A549 (cell line): ENCODE results near the gene ADK. TPM values are rescaled to one million over a fixed set of nuclear protein-coding genes. Genes with fewer than 3 reads are reported as not detected.

ENCODE experiments used
- ATAC-seq, 2 experiments: fragments of 200-7000 bp in 1 of 2; fragments of >200 bp in 1 of 2; cut with Nextera tagmentation in 1 of 2; cut with Tn5 transposase in 1 of 2; 3 replicates each; pipeline versions ENCODE4 v1.8.0 to v1.9.1; 2018 to 2020; ENCODE audit warnings: mild to moderate bottlenecking in 1 of 2, moderate library complexity in 1 of 2
- CTCF ChIA-PET: fragments of 300-600 bp; sonication (Branson Sonifier 250); formaldehyde crosslinking; extraction: SDS; loops from one replicate; lab custom pipeline; 2021; ENCODE audit warnings: antibody characterized with exemption, inconsistent platforms; lab: Yijun Ruan, JAX
- POLR2A ChIA-PET: fragments of 350-600 bp; formaldehyde crosslinking; extraction: SDS; loops from one replicate; lab custom pipeline; 2021; ENCODE audit warnings: antibody characterized with exemption, inconsistent platforms; lab: Yijun Ruan, JAX
- DNase-seq, 2 experiments: peaks; one replicate each; pipeline versions ENCODE4 v3.0.0 to v3.0.0-alpha.2; 2011 to 2016; ENCODE audit warnings: low read depth in 1 of 2, low spot score in 1 of 2
- FAIRE-seq: peaks from 2 replicates; lab custom pipeline; 2011; peaks lifted over from hg19 to GRCh38; lab: Jason Lieb, UNC
- H3K27ac ChIP-seq, 2 experiments: fragments of >200 bp; sonication (Bioruptor Twin); formaldehyde crosslinking; 3 replicates each; pipeline ENCODE4 v1.5.1; 2016 to 2017
- H3K4me1 ChIP-seq: fragments of >200 bp; sonication (Bioruptor Twin); formaldehyde crosslinking; 3 replicates; pipeline ENCODE4 v1.6.1; 2016
- H3K4me2 ChIP-seq: fragments of >200 bp; sonication (Bioruptor Twin); formaldehyde crosslinking; 3 replicates; pipeline ENCODE4 v1.6.1; 2016
- H3K4me3 ChIP-seq: fragments of >200 bp; sonication (Bioruptor Twin); formaldehyde crosslinking; 3 replicates; pipeline ENCODE4 v1.5.1; 2016
- H3K9me3 ChIP-seq: fragments of >200 bp; sonication (Bioruptor Twin); formaldehyde crosslinking; 3 replicates; pipeline ENCODE4 v1.6.1; 2016
- ATOH8 ChIP-seq: fragments of 250-450 bp; sonication (Bioruptor Pico); IDR thresholded peaks from 2 replicates; pipeline ENCODE4 v1.5.0; 2020; ENCODE audit warnings: low read depth, mild to moderate bottlenecking, moderate library complexity
- CBX2 ChIP-seq: fragments of 200-600 bp; sonication (generic); IDR thresholded peaks from 2 replicates; pipeline ENCODE4 v1.6.1; 2016; ENCODE audit warnings: low read depth, mild to moderate bottlenecking, borderline replicate concordance
- CHD2 ChIP-seq: fragments of 150-350 bp; IDR thresholded peaks from 2 replicates; pipeline ENCODE4 v1.6.1; 2014; ENCODE audit warnings: low read length; ENCODE audit not compliant: partially characterized antibody
- EHMT2 ChIP-seq: fragments of 200-600 bp; sonication (generic); IDR thresholded peaks from 2 replicates; pipeline ENCODE4 v1.6.1; 2016; ENCODE audit warnings: antibody characterized with exemption, low read depth, mild to moderate bottlenecking, moderate library complexity
- ESRRA ChIP-seq: fragments of 150-350 bp; IDR thresholded peaks from 2 replicates; pipeline ENCODE4 v1.6.1; 2014; ENCODE audit warnings: mild to moderate bottlenecking, low read length, borderline replicate concordance
- FOSB ChIP-seq: fragments of 250-450 bp; sonication (Bioruptor Pico); IDR thresholded peaks from 2 replicates; pipeline ENCODE4 v1.5.0; 2020; ENCODE audit warnings: mild to moderate bottlenecking, moderate library complexity
- FOSL2 ChIP-seq, 2 experiments: fragments of 450-650 bp in 1 of 2; fragments of >200 bp in 1 of 2; sonication (Bioruptor Twin) in 1 of 2; formaldehyde crosslinking; IDR thresholded peaks; 2 replicates each; pipeline versions ENCODE4 v1.5.0 to v1.6.1; 2016 to 2020; ENCODE audit warnings: mild to moderate bottlenecking in 1 of 2, moderate library complexity in 1 of 2
- HDAC2 ChIP-seq: fragments of 200-600 bp; sonication (generic); IDR thresholded peaks from 2 replicates; pipeline ENCODE4 v1.6.1; 2016
- HEYL ChIP-seq: fragments of 250-450 bp; sonication (Bioruptor Pico); IDR thresholded peaks from 2 replicates; pipeline ENCODE4 v1.8.0; 2021; ENCODE audit warnings: mild to moderate bottlenecking, moderate library complexity
- HMGXB4 ChIP-seq: fragments of 250-450 bp; sonication (Bioruptor Pico); IDR thresholded peaks from 2 replicates; pipeline ENCODE4 v1.5.0; 2021; ENCODE audit warnings: mild to moderate bottlenecking, moderate library complexity, borderline replicate concordance
- HOXA7 ChIP-seq: fragments of 250-450 bp; sonication (Bioruptor Pico); IDR thresholded peaks from 2 replicates; pipeline ENCODE4 v1.5.0; 2020; ENCODE audit warnings: mild to moderate bottlenecking, moderate library complexity
- HOXB13 ChIP-seq: fragments of 250-450 bp; sonication (Bioruptor Pico); IDR thresholded peaks from 2 replicates; pipeline ENCODE4 v1.5.0; 2020; ENCODE audit warnings: low read depth, mild to moderate bottlenecking, moderate library complexity
- JUNB ChIP-seq: fragments of >200 bp; sonication (Bioruptor Twin); formaldehyde crosslinking; IDR thresholded peaks from 2 replicates; pipeline ENCODE4 v1.6.1; 2016
- MAZ ChIP-seq: fragments of 150-350 bp; IDR thresholded peaks from 2 replicates; pipeline ENCODE4 v1.6.1; 2014; ENCODE audit warnings: antibody characterized with exemption, low read depth, low read length, borderline replicate concordance
- NFE2L2 ChIP-seq: fragments of 150-350 bp; conservative IDR thresholded peaks from 2 replicates; pipeline ENCODE4 v1.6.1; 2014; ENCODE audit warnings: low read length
- NPAS2 ChIP-seq: fragments of 250-450 bp; sonication (Bioruptor Pico); IDR thresholded peaks from 2 replicates; pipeline ENCODE4 v1.8.0; 2022; ENCODE audit warnings: mild to moderate bottlenecking, moderate library complexity, borderline replicate concordance
- RAD21 ChIP-seq, 2 experiments: fragments of >200 bp in 1 of 2; sonication (Bioruptor Twin) in 1 of 2; formaldehyde crosslinking in 1 of 2; IDR thresholded peaks in 1 of 2; conservative IDR thresholded peaks in 1 of 2; 2 replicates in 1 of 2; 3 replicates in 1 of 2; pipeline ENCODE4 v1.6.1; 2012 to 2018; ENCODE audit warnings: inconsistent platforms in 1 of 2
- RFX5 ChIP-seq: fragments of 450-650 bp; IDR thresholded peaks from 2 replicates; pipeline ENCODE4 v1.7.1; 2014; ENCODE audit warnings: antibody characterized with exemption, mild to moderate bottlenecking, moderate library complexity
- TFCP2L1 ChIP-seq: fragments of 250-450 bp; sonication (Bioruptor Pico); IDR thresholded peaks from 2 replicates; pipeline ENCODE4 v1.5.0; 2021; ENCODE audit warnings: mild to moderate bottlenecking
- TP53 ChIP-seq: fragments of 250-450 bp; sonication (Bioruptor Pico); IDR thresholded peaks from 2 replicates; pipeline ENCODE4 v1.5.0; 2021; ENCODE audit warnings: mild to moderate bottlenecking, moderate library complexity
- ZC3H11A ChIP-seq: fragments of 450-650 bp; IDR thresholded peaks from 2 replicates; pipeline ENCODE4 v1.6.1; 2014; ENCODE audit warnings: antibody characterized with exemption, mild to moderate bottlenecking
- WGBS: methylation state at CpG from one replicate; pipeline ENCODE4 v1.1.6; 2017; ENCODE audit errors: missing lambda C conversion rate; 5-methylcytosine and 5-hydroxymethylcytosine counted together
- polyA plus RNA-seq, 4 experiments: library from polyadenylated mRNA; depleted of rRNA in 3 of 4; stranded (reverse); fragments of >200 nt; fragmentation: RNase III in 1 of 4; extraction: RNeasy Plus Mini Kit Qiagen cat#74134 plus additional on column Dnase treatment in 1 of 4; gene quantifications; 2 replicates in 3 of 4; 3 replicates in 1 of 4; pipeline ENCODE4 v1.2.3, GENCODE V29; 2011 to 2017

The ADK gene
- polyA plus RNA-seq, 2 of the 4 experiments (the other 2 are of a cell fraction) = 35.8 to 40.7 TPM

- TF ChIP-seq HMGXB4 = no peak
Measured at GRCh38 chr10:74363727-74364126, 212.7 kb downstream of the ADK start (continued).

- H3K4me1 ChIP-seq = peaks cover 20% of the 10 kb centered on the region; the same call in 2 of the 3 replicates
- FAIRE-seq (no peak), DNase-seq (no peak), ATAC-seq (no peak)
- ChIA-PET CTCF (interaction anchor here (1.2 kb wide), 1 partner anchor 11 kb away, joined by 4 read pairs; no protein-coding TSS in a partner anchor), POLR2A (no interaction called here)
- H3K9me3 ChIP-seq = no peaks in the 10 kb centered on the region
- no peak overlapping the region for H3K4me3 ChIP-seq
- no peak overlapping the region for H3K27ac ChIP-seq
- H3K4me2 ChIP-seq = peak overlapping the region; percentile 27; the same call in 2 of the 3 replicates
- TF ChIP-seq FOSL2 (IDR thresholded peaks at IDR 0.05) (no peak), FOSL2 (CRISPR knock-in tag; IDR thresholded peaks at IDR 0.05) (no peak)
- WGBS = 79% methylated on average over 3 of the region's 3 CpGs
Measured at GRCh38 chr10:74365109-74365508, 214.1 kb downstream of the ADK start.

- Histone ChIP-seq H3K27ac (no peak overlapping the region), H3K9me3 (no peaks in the 10 kb centered on the region), H3K4me2 (no peak overlapping the region), H3K4me1 (no peaks in the 10 kb centered on the region), H3K4me3 (no peak overlapping the region)
- ChIA-PET POLR2A (no interaction called here), CTCF (no interaction called here)
- TF ChIP-seq RAD21 (conservative IDR thresholded peaks at IDR 0.05 in 1 of 2, IDR thresholded peaks at IDR 0.05 in 1 of 2) = no peak
- no peak for TF ChIP-seq NFE2L2
- no peak for TF ChIP-seq MAZ
- no peak for TF ChIP-seq FOSL2 (IDR thresholded peaks at IDR 0.05)
- TF ChIP-seq FOSL2 (CRISPR knock-in tag; IDR thresholded peaks at IDR 0.05) = no peak
- TF ChIP-seq HEYL (CRISPR knock-in tag) = no peak
- no peak for TF ChIP-seq CHD2
- TF ChIP-seq FOSB (CRISPR knock-in tag) = no peak
- TF ChIP-seq TFCP2L1 (CRISPR knock-in tag) = no peak
- no peak for TF ChIP-seq ZC3H11A
- no peak for TF ChIP-seq ATOH8
- TF ChIP-seq ESRRA = no peak
- no peak for TF ChIP-seq NPAS2 (CRISPR knock-in tag)
- TF ChIP-seq HOXA7 (CRISPR knock-in tag) = no peak
- no peak for TF ChIP-seq HDAC2
- FAIRE-seq (no peak), ATAC-seq (no peak), DNase-seq (no peak)
- 96% methylated on average over 7 of the region's 7 CpGs for WGBS
Measured at GRCh38 chr10:74371696-74372095, 220.7 kb downstream of the ADK start.

GRCh38 chr10:74373059-74373458, 222.0 kb downstream of the ADK start:
- ChIA-PET POLR2A (no interaction called here), CTCF (interaction anchor here (0.7 kb wide), 2 partner anchors 366 to 1898 kb away, joined by 3 read pairs; no protein-coding TSS in a partner anchor)
- Histone ChIP-seq H3K4me2 (no peak overlapping the region), H3K9me3 (no peaks in the 10 kb centered on the region), H3K4me3 (no peak overlapping the region), H3K27ac (no peak overlapping the region), H3K4me1 (no peaks in the 10 kb centered on the region)
- 86% methylated on average over 1 of the region's 1 CpG for WGBS
- FAIRE-seq (no peak), ATAC-seq (no peak), DNase-seq (no peak)
- TF ChIP-seq EHMT2 = no peak
- TF ChIP-seq ZC3H11A = no peak
- no peak for TF ChIP-seq HOXB13 (CRISPR knock-in tag)
- TF ChIP-seq TP53 (CRISPR knock-in tag) = no peak
- TF ChIP-seq CBX2 = no peak
- TF ChIP-seq RFX5 = no peak
- TF ChIP-seq JUNB = no peak
- no peak for TF ChIP-seq MAZ
- TF ChIP-seq TFCP2L1 (CRISPR knock-in tag) = no peak
